Nephron progenitor cell (in vitro differentiated cells): ENCODE results near the gene S1PR3.

ENCODE experiments used
- DNase-seq: peaks from one replicate; pipeline ENCODE4 v3.0.0; 2021
- H3K27ac Mint-ChIP-seq: 2 replicates; pipeline ENCODE4 v1.8.0; 2021; ENCODE audit warnings: mild to moderate bottlenecking, moderate library complexity, mixed read lengths
- H3K27me3 Mint-ChIP-seq: 2 replicates; pipeline ENCODE4 v1.8.0; 2021; ENCODE audit warnings: mild to moderate bottlenecking, low read depth, mixed read lengths; ENCODE audit not compliant: poor library complexity
- H3K36me3 Mint-ChIP-seq: 2 replicates; pipeline ENCODE4 v1.8.0; 2021; ENCODE audit warnings: low read depth, mixed read lengths
- H3K4me1 Mint-ChIP-seq: 2 replicates; pipeline ENCODE4 v1.8.0; 2021; ENCODE audit warnings: mixed read lengths
- H3K4me3 Mint-ChIP-seq: 2 replicates; pipeline ENCODE4 v1.8.0; 2021; ENCODE audit warnings: mild to moderate bottlenecking, moderate library complexity, mixed read lengths
- H3K9me3 Mint-ChIP-seq: 2 replicates; pipeline ENCODE4 v1.8.0; 2021; ENCODE audit warnings: mild to moderate bottlenecking, moderate library complexity, mixed read lengths
- TF ChIP-seq, protein P1 (sequence below): fragments of 200-600 bp; sonication (generic); IDR thresholded peaks from 2 replicates; pipeline ENCODE4 v1.5.0; 2021; ENCODE audit warnings: antibody characterized with exemption

Gene S1PR3

DNA sequence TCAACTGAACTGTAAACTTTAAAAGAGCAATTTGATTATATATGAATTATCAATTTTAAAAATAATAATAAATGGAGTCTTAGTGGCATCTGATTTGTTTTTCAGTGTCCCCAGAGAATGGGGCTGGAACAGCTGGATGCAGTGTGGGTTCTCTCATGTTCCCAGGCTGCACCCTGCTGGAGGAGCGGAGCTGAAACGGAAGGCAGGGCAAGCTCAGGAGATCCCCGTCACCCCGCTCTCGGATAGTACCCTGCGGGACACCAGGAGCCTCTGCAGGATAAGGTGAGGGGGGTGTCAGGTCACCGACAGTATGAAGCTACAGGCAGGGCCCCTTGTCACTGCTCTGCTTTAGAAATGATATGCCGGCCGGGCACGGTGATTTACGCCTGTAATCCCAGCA lies 57.3 kb downstream of the S1PR3 start:
- Mint-ChIP-seq H3K27me3 (peaks cover 4% of the 10 kb centered on the region), H3K36me3 (peaks cover 5% of the 10 kb centered on the region), H3K4me3 (no peak overlapping the region), H3K9me3 (peaks cover 3% of the 10 kb centered on the region), H3K4me1 (no peaks in the 10 kb centered on the region), H3K27ac (no peak overlapping the region)
- no peak for DNase-seq
- TF ChIP-seq, protein P1, sequence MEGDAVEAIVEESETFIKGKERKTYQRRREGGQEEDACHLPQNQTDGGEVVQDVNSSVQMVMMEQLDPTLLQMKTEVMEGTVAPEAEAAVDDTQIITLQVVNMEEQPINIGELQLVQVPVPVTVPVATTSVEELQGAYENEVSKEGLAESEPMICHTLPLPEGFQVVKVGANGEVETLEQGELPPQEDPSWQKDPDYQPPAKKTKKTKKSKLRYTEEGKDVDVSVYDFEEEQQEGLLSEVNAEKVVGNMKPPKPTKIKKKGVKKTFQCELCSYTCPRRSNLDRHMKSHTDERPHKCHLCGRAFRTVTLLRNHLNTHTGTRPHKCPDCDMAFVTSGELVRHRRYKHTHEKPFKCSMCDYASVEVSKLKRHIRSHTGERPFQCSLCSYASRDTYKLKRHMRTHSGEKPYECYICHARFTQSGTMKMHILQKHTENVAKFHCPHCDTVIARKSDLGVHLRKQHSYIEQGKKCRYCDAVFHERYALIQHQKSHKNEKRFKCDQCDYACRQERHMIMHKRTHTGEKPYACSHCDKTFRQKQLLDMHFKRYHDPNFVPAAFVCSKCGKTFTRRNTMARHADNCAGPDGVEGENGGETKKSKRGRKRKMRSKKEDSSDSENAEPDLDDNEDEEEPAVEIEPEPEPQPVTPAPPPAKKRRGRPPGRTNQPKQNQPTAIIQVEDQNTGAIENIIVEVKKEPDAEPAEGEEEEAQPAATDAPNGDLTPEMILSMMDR = no peak

DNA sequence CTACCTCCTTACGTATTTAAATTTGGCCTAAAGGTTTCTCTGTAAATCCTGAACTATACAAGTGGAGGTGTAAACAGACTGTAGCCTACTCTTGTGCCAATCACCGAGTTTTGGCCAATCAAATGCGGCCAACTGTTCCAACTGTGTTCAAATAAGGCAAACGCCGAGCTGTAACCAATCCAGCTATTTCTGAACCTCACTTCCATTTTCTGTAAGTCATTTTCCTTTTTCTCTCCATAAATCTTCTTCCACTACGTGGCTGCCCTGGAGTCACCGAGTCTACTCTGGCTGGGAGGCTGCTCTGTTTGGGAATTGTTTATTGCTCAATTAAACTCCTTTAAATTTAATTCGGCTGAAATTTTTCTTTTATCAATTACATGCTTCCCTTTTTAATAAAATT lies 58.4 kb downstream of the S1PR3 start:
- peaks cover 3% of the 10 kb centered on the region for H3K9me3 Mint-ChIP-seq
- no peak overlapping the region for H3K27ac Mint-ChIP-seq
- H3K27me3 Mint-ChIP-seq = peaks cover 4% of the 10 kb centered on the region
- no peak for DNase-seq
- no peaks in the 10 kb centered on the region for H3K4me1 Mint-ChIP-seq
- TF ChIP-seq, protein P1 = no peak
- no peak overlapping the region for H3K4me3 Mint-ChIP-seq
- H3K36me3 Mint-ChIP-seq = peaks cover 5% of the 10 kb centered on the region

DNA sequence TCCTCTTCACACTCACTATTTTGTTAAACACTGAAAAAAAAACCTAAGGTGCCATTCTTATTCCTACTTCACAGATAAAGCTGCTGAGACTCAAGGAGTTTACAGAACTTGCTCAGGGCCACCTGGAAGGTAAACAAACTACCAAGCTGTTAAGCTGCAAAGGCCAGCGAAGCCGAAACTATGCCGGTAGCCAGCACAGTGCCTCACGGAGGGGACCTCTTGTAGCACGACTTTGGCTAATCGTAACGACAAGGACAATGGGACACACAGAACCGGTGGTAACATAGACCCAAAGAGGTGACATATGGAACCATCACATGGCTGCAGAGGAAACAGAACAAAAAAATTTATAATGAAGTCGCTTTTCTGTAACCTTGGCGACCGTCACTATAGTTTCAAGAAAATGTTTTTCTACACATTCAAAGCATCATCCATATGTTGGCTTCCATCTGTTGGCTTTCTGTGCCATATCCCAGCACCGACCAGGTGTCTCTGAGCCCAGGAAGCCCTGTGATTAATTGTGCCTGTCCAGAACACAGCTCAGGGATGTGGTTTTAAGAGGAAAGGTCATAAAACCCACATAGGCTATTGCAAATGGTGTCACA lies 60.3 kb downstream of the S1PR3 start:
- TF ChIP-seq, protein P1 = no peak
- no peak overlapping the region for H3K27ac Mint-ChIP-seq
- no peak for DNase-seq

DNA sequence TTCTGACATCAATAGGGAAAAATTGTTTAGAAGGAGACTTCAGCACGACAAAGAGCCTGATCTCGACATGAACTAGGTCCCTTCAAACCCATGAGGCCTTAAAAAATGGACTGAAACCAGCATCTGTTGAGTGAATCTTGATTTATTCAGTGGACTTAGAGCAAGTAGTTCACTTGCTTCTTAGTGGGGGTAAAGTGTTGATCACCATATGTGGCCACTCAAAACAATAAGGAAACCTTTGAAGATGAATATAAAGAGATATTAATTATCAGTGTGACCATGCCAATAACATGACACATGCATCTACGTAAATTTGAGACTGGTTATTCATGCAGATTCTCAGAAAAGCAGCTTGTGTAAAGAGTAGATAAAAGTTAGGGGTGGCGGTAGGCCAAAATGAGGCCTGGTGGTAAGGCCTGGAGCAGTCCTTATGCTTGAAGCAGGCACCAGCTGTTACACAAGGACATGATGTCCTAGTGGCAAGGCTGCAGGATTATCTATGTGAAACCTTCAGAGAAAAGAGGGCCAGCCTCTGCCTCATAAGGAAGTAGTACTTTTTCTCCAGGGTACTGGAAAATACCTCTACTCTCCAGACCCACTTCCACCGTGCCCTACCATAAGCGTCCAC lies 61.3 kb downstream of the S1PR3 start:
- H3K27me3 Mint-ChIP-seq = peaks cover 4% of the 10 kb centered on the region
- no peaks in the 10 kb centered on the region for H3K4me1 Mint-ChIP-seq
- peaks cover 5% of the 10 kb centered on the region for H3K36me3 Mint-ChIP-seq
- DNase-seq = no peak
- H3K4me3 Mint-ChIP-seq = no peak overlapping the region
- H3K27ac Mint-ChIP-seq = no peak overlapping the region
- peaks cover 3% of the 10 kb centered on the region for H3K9me3 Mint-ChIP-seq
- TF ChIP-seq, protein P1 = no peak

More for the DNA sequence above, 60.3 kb downstream of the S1PR3 start:
- Mint-ChIP-seq H3K4me3 (no peak overlapping the region), H3K4me1 (no peaks in the 10 kb centered on the region), H3K27me3 (peaks cover 4% of the 10 kb centered on the region), H3K9me3 (peaks cover 3% of the 10 kb centered on the region), H3K36me3 (peaks cover 5% of the 10 kb centered on the region)

- Mint-ChIP-seq H3K4me3 (no peak overlapping the region), H3K4me1 (no peaks in the 10 kb centered on the region), H3K27ac (no peak overlapping the region), H3K9me3 (peaks cover under 1% of the 10 kb centered on the region), H3K36me3 (peaks cover 2% of the 10 kb centered on the region), H3K27me3 (peaks cover 4% of the 10 kb centered on the region)
- DNase-seq = no peak
- TF ChIP-seq, protein P1 = no peak
Measured at GRCh38 chr9:89053301-89053700, 62.0 kb downstream of the S1PR3 start.
